Astrocyte (in vitro differentiated cells and primary cell): ENCODE data around the gene CIDEA. TPM values are rescaled to one million over a fixed set of nuclear protein-coding genes. Genes with fewer than 3 reads are reported as not detected.
A peak's percentile ranks its signal among the peaks of the same experiment; 100 is the strongest.

Source experiments
- DNase-seq: peaks from one replicate; pipeline ENCODE4 v3.0.0-alpha.2; 2010; ENCODE audit warnings: low read depth
- FAIRE-seq: peaks from 2 replicates; lab custom pipeline; 2011; peaks lifted over from hg19 to GRCh38; lab: Jason Lieb, UNC
- H2AFZ ChIP-seq: 2 replicates; pipeline ENCODE4 v1.6.0; 2012; ENCODE audit warnings: low read depth, low read length, inconsistent platforms
- H3K27ac ChIP-seq: 2 replicates; pipeline ENCODE4 v1.5.1; 2011; ENCODE audit warnings: low read depth, low read length, inconsistent platforms
- H3K27me3 ChIP-seq: 2 replicates; pipeline ENCODE4 v1.6.0; 2011; ENCODE audit warnings: low read length, inconsistent platforms; ENCODE audit not compliant: insufficient read depth
- H3K36me3 ChIP-seq: 2 replicates; pipeline ENCODE4 v1.5.1; 2011; ENCODE audit warnings: low read length, inconsistent platforms; ENCODE audit not compliant: insufficient read depth
- H3K4me1 ChIP-seq: 2 replicates; pipeline ENCODE4 v1.5.1; 2011; ENCODE audit warnings: low read length, inconsistent platforms; ENCODE audit not compliant: insufficient read depth
- H3K4me2 ChIP-seq: 2 replicates; pipeline ENCODE4 v1.6.0; 2012; ENCODE audit warnings: low read length, inconsistent platforms
- H3K4me3 ChIP-seq: 2 replicates; pipeline ENCODE4 v1.5.1; 2011; ENCODE audit warnings: low read depth, mild to moderate bottlenecking, low read length, inconsistent platforms; ENCODE audit not compliant: insufficient read depth
- H3K79me2 ChIP-seq: 2 replicates; pipeline ENCODE4 v1.6.0; 2012; ENCODE audit warnings: mild to moderate bottlenecking, low read length, inconsistent platforms; ENCODE audit not compliant: insufficient read depth
- H3K9ac ChIP-seq: 2 replicates; pipeline ENCODE4 v1.6.0; 2012; ENCODE audit warnings: mild to moderate bottlenecking, low read length, inconsistent platforms
- H3K9me3 ChIP-seq: 2 replicates; pipeline ENCODE4 v1.5.1; 2012; ENCODE audit warnings: low read depth, mild to moderate bottlenecking, low read length, inconsistent platforms; ENCODE audit not compliant: insufficient read depth
- H4K20me1 ChIP-seq: 2 replicates; pipeline ENCODE4 v1.6.0; 2012; ENCODE audit warnings: low read length, inconsistent platforms; ENCODE audit not compliant: insufficient read depth
- H3K27ac Mint-ChIP-seq: one replicate; pipeline ENCODE4 v1.8.0; 2021; ENCODE audit warnings: mild to moderate bottlenecking, mixed read lengths; ENCODE audit not compliant: unreplicated experiment
- H3K27me3 Mint-ChIP-seq: one replicate; pipeline ENCODE4 v1.8.0; 2021; ENCODE audit warnings: low read depth, mixed read lengths; ENCODE audit not compliant: unreplicated experiment
- H3K36me3 Mint-ChIP-seq: one replicate; pipeline ENCODE4 v1.8.0; 2021; ENCODE audit warnings: low read depth, mixed read lengths; ENCODE audit not compliant: unreplicated experiment
- H3K4me1 Mint-ChIP-seq: one replicate; pipeline ENCODE4 v1.8.0; 2021; ENCODE audit warnings: low read depth, mixed read lengths; ENCODE audit not compliant: unreplicated experiment
- H3K4me3 Mint-ChIP-seq: one replicate; pipeline ENCODE4 v1.8.0; 2021; ENCODE audit warnings: mild to moderate bottlenecking, moderate library complexity, mixed read lengths; ENCODE audit not compliant: unreplicated experiment
- H3K9me3 Mint-ChIP-seq: one replicate; pipeline ENCODE4 v1.8.0; 2021; ENCODE audit warnings: mild to moderate bottlenecking, mixed read lengths; ENCODE audit not compliant: unreplicated experiment
- CTCF ChIP-seq: IDR thresholded peaks from 2 replicates; pipeline ENCODE4 v1.5.1; 2011; ENCODE audit warnings: low read depth, mild to moderate bottlenecking, inconsistent platforms, low read length, moderate library complexity; ENCODE audit not compliant: insufficient read depth
- EZH2 ChIP-seq: IDR thresholded peaks from 2 replicates; pipeline ENCODE4 v1.6.1; 2012; ENCODE audit warnings: mild to moderate bottlenecking, low read length, inconsistent platforms; ENCODE audit not compliant: insufficient read depth
- total RNA-seq: library from RNA; stranded (reverse); gene quantifications from 2 replicates; pipeline ENCODE4 v1.2.1, GENCODE V29; 2021

Gene CIDEA
- total RNA-seq, 1 donor from 2014 or later = 0.43 TPM

GRCh38 chr18:12296087-12296403 is 41.9 kb downstream of the CIDEA start:
- Histone ChIP-seq H3K36me3 (no peaks in the 10 kb centered on the region), H3K4me2 (peak overlapping the region; percentile 48)
- peaks cover 5% of the 10 kb centered on the region for H3K9me3 Mint-ChIP-seq

DNA sequence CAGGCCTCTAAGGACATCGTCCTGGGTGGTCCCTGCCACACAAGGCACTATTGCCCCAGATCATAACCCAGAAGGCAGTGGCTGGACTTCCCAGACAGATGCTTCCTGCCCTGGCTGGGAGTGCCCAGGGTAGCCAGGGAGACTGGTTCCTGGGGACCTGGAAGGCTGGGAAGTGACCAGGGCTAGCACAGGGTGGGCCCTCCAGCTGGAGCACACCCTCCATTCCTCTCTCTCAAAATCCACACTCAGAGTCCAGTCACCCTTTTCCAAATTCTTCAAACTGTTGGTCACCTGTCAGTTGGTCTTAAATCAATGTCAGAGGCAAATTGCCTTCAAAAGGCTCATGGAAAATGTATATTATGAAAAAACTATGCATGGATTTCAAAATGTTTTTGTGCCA is 42.3 kb downstream of the CIDEA start:
- H3K9me3 ChIP-seq = no peaks in the 10 kb centered on the region
- H3K4me1 Mint-ChIP-seq = peaks cover 2% of the 10 kb centered on the region
- H3K27ac ChIP-seq = peak overlapping the region; percentile 66
- H3K4me3 Mint-ChIP-seq = no peak overlapping the region
- FAIRE-seq = no peak
- H3K27ac Mint-ChIP-seq = peak overlapping the region; percentile 3
- H3K27me3 ChIP-seq = no peaks in the 10 kb centered on the region
- H3K4me2 ChIP-seq = peak overlapping the region; percentile 48
- no peak for TF ChIP-seq EZH2
- TF ChIP-seq CTCF = no peak
- H3K36me3 ChIP-seq = no peaks in the 10 kb centered on the region
- no peaks in the 10 kb centered on the region for H4K20me1 ChIP-seq
- peaks cover 7% of the 10 kb centered on the region for H3K27me3 Mint-ChIP-seq
- peak overlapping the region; percentile 33 for H3K9ac ChIP-seq
- no peak overlapping the region for H3K4me3 ChIP-seq
- H3K36me3 Mint-ChIP-seq = peaks cover 2% of the 10 kb centered on the region
- H2AFZ ChIP-seq = no peak overlapping the region
- H3K79me2 ChIP-seq = no peaks in the 10 kb centered on the region
- peaks cover 5% of the 10 kb centered on the region for H3K9me3 Mint-ChIP-seq
- no peak for DNase-seq
- H3K4me1 ChIP-seq = peaks cover 8% of the 10 kb centered on the region

More at GRCh38 chr18:12296087-12296403, 41.9 kb downstream of the CIDEA start:
- no peaks in the 10 kb centered on the region for H4K20me1 ChIP-seq
- DNase-seq = no peak
- H3K9ac ChIP-seq = peak overlapping the region; percentile 33
- peaks cover 8% of the 10 kb centered on the region for H3K4me1 ChIP-seq
- H3K4me3 Mint-ChIP-seq = no peak overlapping the region
- H3K27ac ChIP-seq = peak overlapping the region; percentile 66
- H3K27ac Mint-ChIP-seq = peak overlapping the region; percentile 3
- H3K36me3 Mint-ChIP-seq = peaks cover under 1% of the 10 kb centered on the region
- no peak overlapping the region for H3K4me3 ChIP-seq
- H3K9me3 ChIP-seq = no peaks in the 10 kb centered on the region
- H3K4me1 Mint-ChIP-seq = peaks cover 2% of the 10 kb centered on the region
- H3K27me3 ChIP-seq = no peaks in the 10 kb centered on the region
- no peaks in the 10 kb centered on the region for H3K79me2 ChIP-seq
- no peak for FAIRE-seq
- peak overlapping the region; percentile 32 for H2AFZ ChIP-seq
- TF ChIP-seq EZH2 (no peak), CTCF (no peak)
- peaks cover 4% of the 10 kb centered on the region for H3K27me3 Mint-ChIP-seq

GRCh38 chr18:12299862-12300261 is 45.7 kb downstream of the CIDEA start:
- Histone ChIP-seq H4K20me1 (no peaks in the 10 kb centered on the region), H3K4me2 (no peak overlapping the region), H3K9me3 (no peaks in the 10 kb centered on the region), H3K4me3 (no peak overlapping the region), H3K9ac (no peak overlapping the region), H3K4me1 (peaks cover 8% of the 10 kb centered on the region), H3K27ac (no peak overlapping the region), H3K27me3 (no peaks in the 10 kb centered on the region), H3K79me2 (peaks cover under 1% of the 10 kb centered on the region), H3K36me3 (no peaks in the 10 kb centered on the region), H2AFZ (no peak overlapping the region)
- Mint-ChIP-seq H3K27ac (no peak overlapping the region), H3K36me3 (peaks cover 2% of the 10 kb centered on the region), H3K4me3 (no peak overlapping the region), H3K27me3 (peaks cover 8% of the 10 kb centered on the region), H3K4me1 (peaks cover 3% of the 10 kb centered on the region), H3K9me3 (peaks cover 2% of the 10 kb centered on the region)
- no peak for TF ChIP-seq EZH2
- TF ChIP-seq CTCF = no peak
- DNase-seq = no peak
- no peak for FAIRE-seq
